GM18861 (cell line): ENCODE results near the gene USP37.

ENCODE experiments used
- ATAC-seq: cut with Tn5 transposase; IDR thresholded peaks from one replicate; pipeline ENCODE4 v1.9.1; 2021; ENCODE audit not compliant: unreplicated experiment

Gene USP37

DNA sequence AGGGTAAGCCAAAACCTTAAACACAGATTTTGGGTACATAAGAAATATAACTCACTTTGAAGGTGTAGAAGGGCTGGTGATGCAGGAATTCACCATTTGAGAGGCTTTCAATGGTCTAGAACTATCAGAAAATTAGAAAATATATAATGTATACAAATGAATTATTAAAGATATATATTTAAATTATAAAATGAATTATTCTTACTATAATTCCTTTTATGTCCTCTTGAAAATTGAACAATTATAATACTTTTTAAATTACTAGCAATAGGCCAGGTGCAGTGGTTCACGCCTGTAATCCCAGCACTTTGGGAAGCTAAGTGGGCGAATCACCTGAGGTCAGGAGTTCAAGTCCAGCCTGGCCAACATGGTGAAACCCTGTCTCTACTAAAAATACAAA lies 88.6 kb downstream of the USP37 start:
- ATAC-seq: no peak

DNA sequence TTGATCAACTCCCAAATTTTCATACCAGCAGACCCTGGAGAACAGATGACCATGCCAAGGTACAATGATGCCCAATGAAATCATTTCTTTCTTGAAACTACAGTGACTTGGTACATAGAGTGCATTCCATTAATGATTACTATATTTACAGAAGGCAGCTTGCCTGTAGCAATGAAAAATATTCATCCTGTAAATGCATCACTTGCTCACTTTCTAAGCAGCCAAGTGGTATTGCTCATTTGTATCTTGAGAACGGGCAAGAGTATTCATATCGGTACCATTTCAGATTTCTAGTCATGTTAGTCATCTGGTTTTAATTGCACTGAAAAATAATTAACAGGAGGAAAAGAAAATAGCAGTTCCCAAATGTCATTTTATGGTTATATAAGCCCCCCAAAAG lies 89.6 kb downstream of the USP37 start:
- ATAC-seq: peak; percentile 53

DNA sequence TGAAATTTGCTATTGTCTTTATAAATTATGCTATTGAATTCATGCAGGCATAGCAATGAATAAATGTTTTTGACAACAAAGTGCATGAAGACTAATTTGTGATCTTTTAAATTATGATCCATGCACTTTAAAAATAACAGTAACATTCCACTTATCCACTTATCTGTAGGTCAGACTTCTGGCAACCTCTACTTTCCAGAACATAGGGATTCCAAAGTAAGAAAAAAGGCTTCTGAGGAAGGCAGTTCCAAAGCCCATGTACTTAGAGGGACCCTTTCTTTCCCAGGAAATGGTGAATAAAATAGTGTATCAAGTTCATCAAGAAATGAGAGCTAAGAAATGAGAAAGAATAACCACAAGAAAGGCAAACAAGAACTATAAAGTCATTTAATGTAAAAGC lies 90.9 kb downstream of the USP37 start:
- no peak for ATAC-seq

DNA sequence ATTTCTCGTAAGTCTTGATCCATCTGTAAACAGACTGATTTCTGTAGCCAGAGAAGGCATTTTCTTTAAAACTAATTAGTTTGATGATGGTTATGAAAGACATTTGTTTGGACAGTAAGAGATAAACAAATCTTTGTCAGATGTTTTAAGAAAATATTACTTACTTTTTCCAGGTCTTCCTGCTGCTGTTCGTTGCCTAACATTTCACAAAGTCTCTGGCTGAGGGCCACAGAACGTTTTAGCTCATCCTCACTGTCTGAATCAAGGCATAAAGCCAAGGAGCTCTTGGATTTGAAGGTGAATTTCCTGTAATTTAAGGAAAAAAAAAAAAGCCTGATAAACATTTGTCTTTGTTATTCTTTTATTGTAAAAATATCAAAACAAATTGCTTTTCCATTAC lies 91.5 kb downstream of the USP37 start:
- ATAC-seq: no peak

DNA sequence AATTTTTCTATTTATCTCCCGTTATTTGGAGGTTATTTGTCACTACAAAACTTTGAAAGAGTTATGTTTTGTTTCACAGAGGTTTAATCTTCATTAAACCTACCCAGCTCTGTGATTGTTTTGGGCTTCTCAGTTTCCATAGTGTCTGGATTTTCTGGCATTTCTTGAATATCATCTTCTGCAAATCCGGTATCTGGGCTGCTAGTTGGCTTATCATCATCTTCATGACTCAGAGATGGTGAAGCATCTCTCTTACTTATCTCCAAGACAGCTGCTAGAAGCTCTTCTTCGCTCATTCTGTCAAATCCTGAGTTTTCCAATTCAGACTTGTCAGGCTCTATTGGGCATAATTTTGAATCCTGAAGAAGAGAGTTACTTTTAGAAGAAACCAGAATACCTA lies 93.6 kb downstream of the USP37 start:
- no peak for ATAC-seq

DNA sequence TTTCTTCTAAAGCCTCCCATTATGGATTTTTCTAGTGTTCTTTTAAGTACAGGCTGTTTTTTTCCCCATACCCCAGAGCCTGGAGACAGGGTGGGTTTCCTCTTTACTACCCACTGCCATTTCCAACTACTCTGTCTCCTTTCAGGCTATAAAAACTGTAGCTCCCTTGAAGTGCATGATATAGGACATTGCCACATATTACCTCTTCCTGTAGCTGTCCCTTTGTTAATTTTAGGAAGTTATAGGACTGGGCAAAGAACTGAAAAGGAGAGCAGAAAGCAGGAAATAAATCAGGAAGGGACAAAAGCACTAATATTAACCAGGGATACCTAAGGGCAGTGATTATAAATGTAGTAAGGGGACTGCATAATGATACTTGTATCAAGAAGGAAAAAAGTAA lies 95.2 kb downstream of the USP37 start:
- ATAC-seq: no peak

DNA sequence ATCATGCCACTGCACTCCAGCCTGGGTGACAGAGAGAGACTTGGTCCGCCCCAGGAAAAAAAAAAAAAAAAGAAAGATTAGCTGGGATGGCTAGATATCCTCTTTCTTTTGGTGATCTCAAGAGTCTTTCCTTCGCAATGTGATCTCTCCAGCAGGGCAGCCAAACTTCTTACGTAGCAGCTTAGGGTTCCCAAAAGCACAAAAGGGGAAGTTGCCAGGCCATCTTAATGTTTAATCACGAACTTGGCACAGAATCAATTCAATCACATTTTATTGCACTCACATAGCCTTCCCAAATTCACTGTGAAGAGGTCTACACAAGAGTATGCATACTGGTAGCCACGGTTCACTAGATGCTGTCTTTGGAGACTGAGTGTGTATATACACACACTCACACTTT lies 96.2 kb downstream of the USP37 start:
- ATAC-seq: no peak

DNA sequence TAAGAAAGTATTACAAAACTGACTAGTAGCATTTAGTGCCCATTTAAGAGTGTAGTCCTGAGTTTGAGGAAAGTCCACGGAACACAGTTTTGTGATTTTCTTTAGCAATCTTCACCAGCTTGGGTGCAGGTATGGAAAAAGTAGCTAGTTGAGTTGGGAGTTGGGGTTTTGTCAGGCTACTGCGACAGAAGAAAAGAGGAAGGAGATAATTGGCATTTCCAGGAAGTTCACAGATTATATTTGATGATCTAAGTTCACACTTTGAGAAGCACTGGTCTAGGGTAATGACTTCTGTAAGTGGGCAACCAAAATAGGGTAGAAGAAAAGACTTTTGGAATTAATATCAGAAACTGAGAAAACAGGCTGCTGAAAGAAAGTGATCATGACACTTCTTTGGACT lies 97.1 kb downstream of the USP37 start:
- ATAC-seq: no peak

DNA sequence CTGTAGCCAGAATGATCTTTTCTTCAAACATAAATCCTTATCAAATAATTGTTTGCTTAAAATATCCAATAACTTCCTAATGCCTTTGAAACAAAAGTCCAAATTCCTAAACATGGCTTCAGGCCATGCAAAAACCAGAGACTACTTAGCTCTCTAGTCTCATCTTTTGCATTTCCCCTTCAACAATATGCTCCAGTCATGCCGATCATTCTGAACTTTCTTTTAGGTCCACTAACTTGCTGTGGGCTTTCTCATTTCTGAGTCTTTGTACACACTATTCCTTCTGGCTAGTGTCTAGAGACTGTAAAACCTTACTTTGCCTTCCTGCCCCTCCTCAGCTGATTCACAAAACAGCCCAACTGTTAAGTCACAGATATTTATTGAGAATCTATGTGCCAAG lies 97.7 kb downstream of the USP37 start:
- no peak for ATAC-seq

DNA sequence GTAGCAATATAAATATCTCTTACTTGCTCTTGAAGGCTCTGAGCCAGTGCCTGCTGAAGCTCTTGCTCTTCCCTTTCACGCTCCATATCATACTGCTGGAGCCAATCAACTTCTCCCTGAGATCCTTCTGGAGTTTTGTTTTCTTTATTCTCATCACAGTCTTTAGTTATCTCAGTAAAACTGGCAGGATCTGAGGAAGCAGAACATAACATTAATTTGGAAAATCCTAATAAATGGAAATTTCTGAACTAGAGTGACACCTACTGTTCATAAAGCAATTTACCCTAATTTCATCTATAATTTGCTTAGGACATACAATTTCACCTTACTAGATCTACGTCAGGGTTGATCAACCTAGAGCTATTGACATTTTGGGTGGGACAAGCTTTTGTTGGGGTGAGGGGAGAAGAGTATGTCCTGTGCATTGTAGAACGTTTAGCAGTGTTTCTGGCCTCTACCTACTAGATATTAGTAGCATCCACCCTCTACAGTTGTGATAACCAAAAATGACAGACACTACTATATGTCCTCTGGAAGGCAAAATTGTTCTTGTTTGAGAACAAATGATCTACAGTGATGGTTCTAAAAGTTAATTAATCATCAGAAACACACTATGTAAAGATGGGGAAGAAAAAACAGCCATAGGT lies 102.0 kb downstream of the USP37 start:
- no peak for ATAC-seq

DNA sequence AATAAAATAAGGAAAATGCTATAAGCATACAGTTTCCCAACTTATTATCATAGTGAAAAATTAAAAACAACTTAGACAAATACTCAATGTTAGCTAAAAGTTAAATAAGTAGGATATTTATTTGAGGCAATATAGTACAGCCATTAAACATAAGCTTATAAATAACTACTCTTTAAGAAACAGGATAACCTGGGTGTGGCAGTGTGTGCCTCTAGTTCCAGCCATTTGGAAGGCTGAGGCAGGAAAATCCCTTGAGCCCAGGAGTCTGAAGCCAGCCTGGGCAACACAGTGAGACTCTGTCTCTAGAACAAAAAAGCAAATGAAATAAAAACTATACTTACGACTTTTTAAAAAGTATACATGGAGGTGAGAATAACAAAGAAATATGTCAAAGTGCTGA lies 109.6 kb downstream of the USP37 start:
- no peak for ATAC-seq

DNA sequence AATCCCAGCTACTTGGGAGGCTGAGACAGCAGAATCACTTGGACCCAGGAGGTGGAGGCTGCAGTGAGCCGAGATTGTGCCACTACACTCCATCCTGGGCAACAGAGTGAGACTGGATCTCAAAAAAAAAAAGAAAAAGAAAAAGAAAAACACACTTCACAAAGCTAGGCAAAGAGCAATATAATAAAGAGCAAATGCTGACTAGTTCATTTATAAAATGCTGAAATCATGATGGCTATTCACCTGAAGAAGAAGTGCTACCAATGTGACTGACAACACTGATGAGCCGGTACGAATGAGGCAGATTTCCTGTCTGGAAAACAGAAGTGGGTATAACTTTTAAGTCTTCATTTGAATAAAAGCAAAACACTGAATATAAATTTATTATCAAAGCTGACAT lies 111.3 kb downstream of the USP37 start:
- no peak for ATAC-seq

DNA sequence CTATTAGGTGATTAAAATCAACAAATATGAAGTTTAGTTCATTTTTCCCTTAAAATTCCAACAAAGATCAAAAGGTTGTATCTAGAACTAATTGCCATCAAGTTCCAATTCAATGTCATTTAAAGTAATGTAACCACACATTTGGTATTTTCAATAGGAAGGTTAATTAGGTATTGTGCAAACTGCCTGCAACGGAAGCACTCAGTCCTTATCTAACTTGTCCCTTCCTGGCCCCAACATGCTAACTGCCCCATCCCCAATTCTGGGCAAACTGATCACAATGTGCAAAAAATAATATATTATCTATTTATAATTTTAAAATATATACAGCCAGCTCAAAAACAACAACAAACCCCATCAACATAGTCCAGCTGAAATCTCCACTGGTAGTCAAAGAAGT lies 116.1 kb downstream of the USP37 start:
- ATAC-seq: no peak

DNA sequence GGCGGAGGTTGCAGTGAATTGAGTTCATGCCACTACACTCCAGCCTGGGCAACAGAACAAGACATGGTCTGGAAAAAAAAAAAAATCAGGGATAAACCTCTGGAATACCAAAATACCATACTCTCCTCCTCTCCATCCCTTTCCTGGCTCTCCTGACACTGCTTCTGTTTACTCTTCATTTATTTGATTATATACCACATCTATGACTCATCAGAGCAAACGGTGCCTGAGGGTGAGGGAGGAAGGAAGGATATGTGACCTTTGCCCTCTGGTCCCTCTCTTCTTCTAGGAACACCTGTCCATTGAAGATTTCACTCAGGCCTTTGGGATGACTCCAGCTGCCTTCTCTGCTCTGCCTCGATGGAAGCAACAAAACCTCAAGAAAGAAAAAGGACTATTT lies 119.2 kb downstream of the USP37 start:
- ATAC-seq: no peak

DNA sequence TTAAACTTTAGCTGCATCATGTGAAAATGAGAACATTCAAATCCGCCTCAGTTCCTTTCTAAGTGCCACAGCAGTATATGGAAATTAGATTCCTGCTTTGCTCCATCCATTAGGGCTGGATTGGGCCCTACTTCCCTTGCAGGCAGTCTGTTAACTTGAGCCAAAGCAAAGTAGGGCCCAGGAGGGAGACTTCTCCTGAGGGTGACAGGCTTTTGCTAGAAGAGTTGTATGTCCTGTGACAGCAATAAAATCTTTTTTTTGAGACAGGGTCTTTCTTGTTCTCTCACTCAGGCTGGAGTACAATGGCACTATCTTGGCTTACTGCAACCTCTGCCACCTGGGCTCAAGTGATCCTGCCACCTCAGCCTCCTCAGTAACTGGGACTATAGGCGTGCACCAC lies 121.1 kb downstream of the USP37 start:
- no peak for ATAC-seq

DNA sequence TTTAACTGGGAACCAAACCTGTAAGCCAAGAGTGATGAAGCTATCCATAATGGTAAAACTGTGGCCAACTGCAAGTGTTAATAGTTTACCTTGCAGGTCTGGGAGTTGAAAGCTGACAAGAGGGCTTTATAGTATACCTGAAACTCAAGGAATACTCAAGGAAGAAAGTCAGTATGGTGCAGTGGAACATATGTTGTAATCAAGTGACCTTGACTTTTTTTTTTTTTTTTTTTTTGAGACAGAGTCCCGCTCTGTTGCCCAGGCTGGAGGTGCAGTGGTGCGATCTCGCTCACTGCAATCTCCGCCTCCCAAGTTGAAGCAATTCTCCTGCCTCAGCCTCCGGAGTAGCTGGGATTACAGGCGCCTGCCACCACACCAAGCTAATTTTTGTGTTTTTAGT lies 121.6 kb downstream of the USP37 start:
- no peak for ATAC-seq

DNA sequence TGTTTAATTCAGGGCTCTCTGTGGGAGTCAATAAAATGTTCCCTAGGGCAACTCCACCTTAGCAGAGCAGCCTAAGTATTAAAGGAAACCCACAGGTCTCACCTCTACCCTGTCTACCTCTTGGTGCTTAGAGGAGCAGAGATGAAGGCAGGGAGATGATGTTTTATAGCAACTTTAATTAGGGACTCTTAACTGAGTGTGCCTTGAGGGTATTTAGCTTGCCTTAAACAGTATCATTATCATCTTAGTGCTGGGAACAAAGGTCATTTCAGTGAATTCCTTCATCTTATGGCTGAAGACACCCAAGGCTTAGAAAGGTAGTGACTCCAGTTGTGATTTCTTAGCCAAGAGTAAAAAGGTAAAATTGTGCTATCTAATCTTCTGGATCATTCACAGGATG lies 122.5 kb downstream of the USP37 start:
- ATAC-seq: no peak

DNA sequence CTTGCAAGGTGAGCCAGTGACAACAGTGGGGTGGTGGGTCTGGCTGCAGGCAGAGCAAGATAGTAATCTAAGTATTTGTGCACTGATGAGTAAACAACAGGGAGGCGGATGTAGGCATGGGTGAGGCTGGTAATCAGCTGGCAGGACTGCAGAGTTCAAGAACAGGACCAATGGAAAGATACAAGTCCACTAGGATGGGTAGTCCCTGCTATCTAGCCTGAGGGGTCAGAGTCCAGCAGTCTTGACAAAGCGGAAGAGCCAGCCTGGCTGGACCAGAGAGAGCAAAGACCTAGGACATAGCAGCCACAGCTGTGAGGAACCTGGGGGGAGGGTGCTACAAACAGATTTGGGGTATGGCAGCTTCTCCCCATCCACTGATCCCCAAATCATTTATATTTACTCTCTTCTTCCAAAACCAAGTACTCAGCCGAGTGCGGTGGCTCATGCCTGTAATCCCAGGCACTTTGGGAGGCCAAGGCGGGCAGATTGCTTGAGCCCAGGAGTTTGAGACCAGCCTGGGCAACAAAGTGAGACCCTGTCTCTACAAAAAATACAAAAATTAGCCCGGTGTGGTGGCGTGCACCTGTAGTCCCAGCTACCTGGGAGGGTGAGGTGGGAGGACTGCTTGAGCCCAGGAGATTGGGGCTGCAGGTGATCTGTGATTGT lies 123.3 kb downstream of the USP37 start:
- ATAC-seq: no peak

DNA sequence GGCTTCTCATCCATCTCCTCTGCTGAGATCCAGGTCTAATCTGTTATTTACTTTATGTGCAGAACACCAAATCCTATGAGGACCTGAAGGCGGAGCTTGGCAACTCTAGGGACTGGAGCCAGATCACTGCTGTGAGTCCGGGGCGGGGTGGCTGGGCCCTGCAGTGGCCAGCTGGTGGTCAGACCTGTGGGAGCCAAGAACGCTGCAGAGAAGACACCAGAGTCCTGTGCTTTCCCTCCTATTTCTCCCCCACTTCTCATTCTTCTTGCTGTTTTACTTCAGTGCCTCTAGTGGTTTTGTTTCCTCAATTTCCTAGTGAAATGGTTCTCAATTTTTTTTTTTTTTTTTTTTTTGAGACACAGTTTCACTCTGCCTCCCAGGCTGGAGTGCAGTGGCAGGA lies 129.6 kb downstream of the USP37 start:
- no peak for ATAC-seq

DNA sequence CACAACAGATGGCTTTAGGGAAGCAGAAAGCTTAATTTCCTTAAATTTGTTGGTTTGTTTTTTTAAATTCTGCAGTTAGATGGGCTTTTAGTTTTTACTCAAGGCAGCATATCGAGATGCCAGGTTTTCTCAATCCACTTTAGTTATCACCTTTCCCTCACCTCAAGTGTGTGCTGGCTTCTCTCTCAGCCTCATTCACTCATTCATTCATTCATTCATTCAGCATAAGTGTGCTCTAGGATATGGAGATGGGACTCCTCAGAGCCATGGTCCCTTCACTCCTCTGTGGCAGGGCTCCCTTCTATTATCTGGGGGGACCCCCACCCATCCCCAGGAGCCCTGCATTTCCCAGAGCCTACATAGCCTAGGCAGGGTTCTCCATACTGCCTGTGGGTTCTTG lies 130.2 kb downstream of the USP37 start:
- no peak for ATAC-seq

DNA sequence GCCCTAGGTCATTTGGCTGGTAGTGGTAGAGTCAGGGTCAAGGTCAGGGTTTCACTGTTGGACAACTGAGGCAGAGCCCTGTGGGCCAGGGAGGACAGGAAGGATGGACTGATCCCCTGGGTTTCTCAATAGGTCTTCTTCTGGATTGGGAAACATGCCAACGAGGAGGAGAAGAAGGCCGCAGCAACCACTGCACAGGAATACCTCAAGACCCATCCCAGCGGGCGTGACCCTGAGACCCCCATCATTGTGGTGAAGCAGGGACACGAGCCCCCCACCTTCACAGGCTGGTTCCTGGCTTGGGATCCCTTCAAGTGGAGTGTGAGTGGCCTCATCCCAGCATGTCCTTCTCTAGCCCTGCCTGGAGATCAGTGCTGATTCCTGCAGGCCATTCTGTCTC lies 131.2 kb downstream of the USP37 start:
- ATAC-seq: no peak

DNA sequence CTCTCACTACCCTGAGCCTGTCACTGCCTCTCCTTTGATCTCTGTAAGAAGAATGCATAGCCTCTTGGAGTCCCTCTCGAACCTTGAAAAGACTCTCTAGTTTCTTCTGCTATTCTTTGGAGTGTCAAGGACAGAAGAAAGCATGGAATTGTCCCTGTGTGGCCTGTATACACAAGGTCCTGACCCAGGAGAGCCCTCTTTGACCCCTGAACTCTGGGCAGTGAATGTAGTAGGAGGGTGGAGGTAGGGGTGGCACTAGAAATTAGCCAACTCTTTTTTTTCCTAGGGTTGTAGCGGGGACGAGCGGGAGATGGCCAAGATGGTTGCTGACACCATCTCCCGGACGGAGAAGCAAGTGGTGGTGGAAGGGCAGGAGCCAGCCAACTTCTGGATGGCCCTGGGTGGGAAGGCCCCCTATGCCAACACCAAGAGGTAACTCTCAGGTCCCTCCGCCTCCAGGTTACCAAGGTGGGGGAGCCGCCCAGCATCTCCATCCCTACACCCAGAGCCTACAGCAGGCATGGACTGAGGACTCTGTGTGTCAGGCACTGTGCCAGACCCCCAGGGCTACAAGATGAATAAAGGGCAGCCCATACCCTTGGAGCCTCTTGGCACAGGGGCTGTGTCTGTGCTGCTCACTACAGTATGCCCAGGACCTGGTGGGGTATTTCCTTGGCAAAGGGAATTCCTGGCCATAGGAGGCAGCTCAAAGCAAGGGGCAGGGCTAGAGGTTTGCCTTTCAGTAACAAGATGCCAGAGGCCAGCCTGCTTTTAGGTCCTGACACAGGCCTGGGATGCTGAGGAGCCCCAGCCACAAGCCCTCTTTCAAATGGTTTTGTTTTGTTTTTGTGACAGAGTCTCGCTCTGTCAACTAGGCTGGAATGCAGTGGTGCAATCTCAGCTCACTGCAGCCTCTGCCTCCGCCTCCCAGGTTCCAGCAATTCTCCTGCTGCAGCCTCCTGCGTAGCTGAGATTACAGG lies 132.9 kb downstream of the USP37 start:
- no peak for ATAC-seq
